GM10266 (cell line): ENCODE data around the gene APOA5.

Experiments
- DNase-seq: peaks from one replicate; pipeline ENCODE4 v3.0.0; 2012; ENCODE audit errors: extremely low spot score
- TF ChIP-seq, protein P1 (sequence below): IDR thresholded peaks from 2 replicates; pipeline ENCODE4 v1.5.1; 2012; ENCODE audit warnings: mild to moderate bottlenecking, low read depth; ENCODE audit not compliant: control insufficient read depth, insufficient read depth; ENCODE audit errors: missing control alignments

APOA5 gene

DNA sequence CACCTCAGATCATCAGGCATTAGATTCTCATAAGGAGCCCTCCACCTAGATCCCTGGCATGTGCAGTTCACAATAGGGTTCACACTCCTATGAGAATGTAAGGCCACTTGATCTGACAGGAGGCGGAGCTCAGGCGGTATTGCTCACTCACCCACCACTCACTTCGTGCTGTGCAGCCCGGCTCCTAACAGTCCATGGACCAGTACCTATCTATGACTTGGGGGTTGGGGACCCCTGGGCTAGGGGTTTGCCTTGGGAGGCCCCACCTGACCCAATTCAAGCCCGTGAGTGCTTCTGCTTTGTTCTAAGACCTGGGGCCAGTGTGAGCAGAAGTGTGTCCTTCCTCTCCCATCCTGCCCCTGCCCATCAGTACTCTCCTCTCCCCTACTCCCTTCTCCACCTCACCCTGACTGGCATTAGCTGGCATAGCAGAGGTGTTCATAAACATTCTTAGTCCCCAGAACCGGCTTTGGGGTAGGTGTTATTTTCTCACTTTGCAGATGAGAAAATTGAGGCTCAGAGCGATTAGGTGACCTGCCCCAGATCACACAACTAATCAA lies 40.2 kb upstream of the APOA5 start:
- no peak for DNase-seq
- TF ChIP-seq, protein P1, sequence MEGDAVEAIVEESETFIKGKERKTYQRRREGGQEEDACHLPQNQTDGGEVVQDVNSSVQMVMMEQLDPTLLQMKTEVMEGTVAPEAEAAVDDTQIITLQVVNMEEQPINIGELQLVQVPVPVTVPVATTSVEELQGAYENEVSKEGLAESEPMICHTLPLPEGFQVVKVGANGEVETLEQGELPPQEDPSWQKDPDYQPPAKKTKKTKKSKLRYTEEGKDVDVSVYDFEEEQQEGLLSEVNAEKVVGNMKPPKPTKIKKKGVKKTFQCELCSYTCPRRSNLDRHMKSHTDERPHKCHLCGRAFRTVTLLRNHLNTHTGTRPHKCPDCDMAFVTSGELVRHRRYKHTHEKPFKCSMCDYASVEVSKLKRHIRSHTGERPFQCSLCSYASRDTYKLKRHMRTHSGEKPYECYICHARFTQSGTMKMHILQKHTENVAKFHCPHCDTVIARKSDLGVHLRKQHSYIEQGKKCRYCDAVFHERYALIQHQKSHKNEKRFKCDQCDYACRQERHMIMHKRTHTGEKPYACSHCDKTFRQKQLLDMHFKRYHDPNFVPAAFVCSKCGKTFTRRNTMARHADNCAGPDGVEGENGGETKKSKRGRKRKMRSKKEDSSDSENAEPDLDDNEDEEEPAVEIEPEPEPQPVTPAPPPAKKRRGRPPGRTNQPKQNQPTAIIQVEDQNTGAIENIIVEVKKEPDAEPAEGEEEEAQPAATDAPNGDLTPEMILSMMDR, result no peak

DNA sequence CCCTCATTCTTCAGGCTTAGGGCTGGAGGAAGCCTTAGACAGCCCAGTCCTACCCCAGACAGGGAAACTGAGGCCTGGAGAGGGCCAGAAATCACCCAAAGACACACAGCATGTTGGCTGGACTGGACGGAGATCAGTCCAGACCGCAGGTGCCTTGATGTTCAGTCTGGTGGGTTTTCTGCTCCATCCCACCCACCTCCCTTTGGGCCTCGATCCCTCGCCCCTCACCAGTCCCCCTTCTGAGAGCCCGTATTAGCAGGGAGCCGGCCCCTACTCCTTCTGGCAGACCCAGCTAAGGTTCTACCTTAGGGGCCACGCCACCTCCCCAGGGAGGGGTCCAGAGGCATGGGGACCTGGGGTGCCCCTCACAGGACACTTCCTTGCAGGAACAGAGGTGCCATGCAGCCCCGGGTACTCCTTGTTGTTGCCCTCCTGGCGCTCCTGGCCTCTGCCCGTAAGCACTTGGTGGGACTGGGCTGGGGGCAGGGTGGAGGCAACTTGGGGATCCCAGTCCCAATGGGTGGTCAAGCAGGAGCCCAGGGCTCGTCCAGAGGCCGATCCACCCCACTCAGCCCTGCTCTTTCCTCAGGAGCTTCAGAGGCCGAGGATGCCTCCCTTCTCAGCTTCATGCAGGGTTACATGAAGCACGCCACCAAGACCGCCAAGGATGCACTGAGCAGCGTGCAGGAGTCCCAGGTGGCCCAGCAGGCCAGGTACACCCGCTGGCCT lies 38.7 kb upstream of the APOA5 start:
- no peak for DNase-seq
- TF ChIP-seq, protein P1, result no peak

DNA sequence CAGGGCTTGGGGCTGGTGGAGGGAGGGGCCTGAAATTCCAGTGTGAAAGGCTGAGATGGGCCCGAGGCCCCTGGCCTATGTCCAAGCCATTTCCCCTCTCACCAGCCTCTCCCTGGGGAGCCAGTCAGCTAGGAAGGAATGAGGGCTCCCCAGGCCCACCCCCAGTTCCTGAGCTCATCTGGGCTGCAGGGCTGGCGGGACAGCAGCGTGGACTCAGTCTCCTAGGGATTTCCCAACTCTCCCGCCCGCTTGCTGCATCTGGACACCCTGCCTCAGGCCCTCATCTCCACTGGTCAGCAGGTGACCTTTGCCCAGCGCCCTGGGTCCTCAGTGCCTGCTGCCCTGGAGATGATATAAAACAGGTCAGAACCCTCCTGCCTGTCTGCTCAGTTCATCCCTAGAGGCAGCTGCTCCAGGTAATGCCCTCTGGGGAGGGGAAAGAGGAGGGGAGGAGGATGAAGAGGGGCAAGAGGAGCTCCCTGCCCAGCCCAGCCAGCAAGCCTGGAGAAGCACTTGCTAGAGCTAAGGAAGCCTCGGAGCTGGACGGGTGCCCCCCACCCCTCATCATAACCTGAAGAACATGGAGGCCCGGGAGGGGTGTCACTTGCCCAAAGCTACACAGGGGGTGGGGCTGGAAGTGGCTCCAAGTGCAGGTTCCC lies 38.0 kb upstream of the APOA5 start, which contains the start of gene APOC3:
TSS of gene APOC3 (plus strand) at position 383 of the 659 bp plus-strand sequence. CDS start 676 bp downstream, outside the sequence.
- TF ChIP-seq, protein P1, result no peak
- no peak for DNase-seq

DNA sequence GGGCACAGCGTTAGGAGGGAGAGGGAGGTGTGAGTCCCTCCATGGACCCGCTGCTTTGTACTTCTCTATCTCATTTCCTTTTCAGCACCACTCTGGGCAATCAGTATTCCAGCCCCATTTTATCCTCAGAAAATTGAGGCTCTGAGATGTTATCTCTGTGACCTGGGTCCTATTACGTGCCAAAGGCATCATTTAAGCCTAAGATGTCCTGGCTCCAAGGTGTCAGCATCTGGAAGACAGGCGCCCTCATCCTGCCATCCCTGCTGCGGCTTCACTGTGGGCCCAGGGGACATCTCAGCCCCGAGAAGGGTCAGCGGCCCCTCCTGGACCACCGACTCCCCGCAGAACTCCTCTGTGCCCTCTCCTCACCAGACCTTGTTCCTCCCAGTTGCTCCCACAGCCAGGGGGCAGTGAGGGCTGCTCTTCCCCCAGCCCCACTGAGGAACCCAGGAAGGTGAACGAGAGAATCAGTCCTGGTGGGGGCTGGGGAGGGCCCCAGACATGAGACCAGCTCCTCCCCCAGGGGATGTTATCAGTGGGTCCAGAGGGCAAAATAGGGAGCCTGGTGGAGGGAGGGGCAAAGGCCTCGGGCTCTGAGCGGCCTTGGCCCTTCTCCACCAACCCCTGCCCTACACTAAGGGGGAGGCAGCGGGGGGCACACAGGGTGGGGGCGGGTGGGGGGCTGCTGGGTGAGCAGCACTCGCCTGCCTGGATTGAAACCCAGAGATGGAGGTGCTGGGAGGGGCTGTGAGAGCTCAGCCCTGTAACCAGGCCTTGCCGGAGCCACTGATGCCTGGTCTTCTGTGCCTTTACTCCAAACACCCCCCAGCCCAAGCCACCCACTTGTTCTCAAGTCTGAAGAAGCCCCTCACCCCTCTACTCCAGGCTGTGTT lies 37.2 kb upstream of the APOA5 start:
- TF ChIP-seq, protein P1, result no peak
- DNase-seq, result no peak

DNA sequence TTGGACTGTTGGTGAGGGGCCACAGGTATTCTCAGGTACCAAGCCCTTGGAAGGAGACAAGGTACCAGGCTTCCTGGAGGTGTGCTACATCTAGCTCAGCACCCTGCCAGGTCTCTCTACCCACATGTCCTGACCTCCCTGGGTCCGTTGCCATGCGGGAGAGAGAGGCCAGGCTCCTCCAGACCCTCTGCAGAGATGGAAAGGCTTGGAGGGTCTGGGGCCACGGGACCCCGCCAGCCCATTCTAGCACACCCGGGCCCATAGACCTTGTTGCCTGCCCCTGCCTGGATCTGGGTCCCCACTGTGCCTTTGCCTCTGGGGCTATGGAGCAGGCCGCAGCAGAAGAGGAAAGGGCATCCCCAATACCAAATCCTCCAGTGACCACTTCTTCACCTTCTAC lies 35.8 kb upstream of the APOA5 start:
- TF ChIP-seq, protein P1, result no peak

DNA sequence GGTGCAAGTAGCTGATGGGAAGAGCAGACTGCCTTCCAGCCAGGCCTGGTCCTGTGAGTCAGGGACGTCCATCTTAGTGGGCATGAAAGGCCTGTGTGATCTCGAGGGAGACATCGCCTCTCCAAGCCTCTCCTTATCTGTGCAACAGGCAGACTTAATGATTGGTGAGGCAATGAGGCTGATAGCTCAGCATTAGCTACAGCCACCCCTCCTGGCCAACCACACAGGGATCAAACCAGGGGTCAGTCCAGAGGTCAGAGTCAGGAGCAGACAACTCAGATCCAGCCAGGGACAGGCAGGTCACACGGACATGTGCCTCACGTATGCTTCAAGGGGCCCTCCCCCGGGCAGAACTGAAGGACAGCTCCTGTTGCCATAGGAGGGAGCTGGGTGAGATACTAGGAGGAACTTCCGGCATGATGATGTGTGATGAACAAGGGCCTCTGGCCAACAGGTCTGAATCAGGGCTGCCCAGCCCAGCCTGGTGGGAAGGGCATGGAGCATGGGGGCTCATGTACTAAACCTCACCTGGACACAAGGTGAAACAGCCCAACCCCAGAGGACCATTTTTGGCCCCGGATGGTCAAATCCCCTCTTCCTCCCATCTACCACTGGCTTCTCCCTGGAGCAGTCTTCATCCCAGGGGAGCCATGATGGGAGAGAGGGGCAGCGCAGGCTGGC lies 35.2 kb upstream of the APOA5 start:
- TF ChIP-seq, protein P1, result no peak
- no peak for DNase-seq

More for the DNA sequence above, 35.8 kb upstream of the APOA5 start:
- DNase-seq, result no peak
